HG02852 (cell line): ENCODE results near the gene MATN1.
"Not testable (repeated sequence)": the region's sequence is repeated elsewhere in the genome, so short reads cannot be mapped to it uniquely, and the experiment has no call there.

ENCODE experiments used
- ATAC-seq: cut with Tn5 transposase; IDR thresholded peaks from one replicate; pipeline ENCODE4 v1.9.1; 2021; ENCODE audit warnings: mild to moderate bottlenecking, moderate library complexity; ENCODE audit not compliant: unreplicated experiment

The MATN1 gene

GRCh38 chr1:30700528-30701257 lies 22.7 kb downstream of the MATN1 start:
- no peak for ATAC-seq

GRCh38 chr1:30699762-30700161 lies 23.6 kb downstream of the MATN1 start:
- no peak for ATAC-seq

- no peak for ATAC-seq
These were observed 24.9 kb downstream of the MATN1 start for GRCh38 chr1:30698401-30698981.

GRCh38 chr1:30697571-30698376 lies 25.6 kb downstream of the MATN1 start:
- peak; percentile 63 for ATAC-seq

GRCh38 chr1:30696831-30697230 lies 26.6 kb downstream of the MATN1 start:
- ATAC-seq = no peak

- ATAC-seq = no peak
These were observed 27.9 kb downstream of the MATN1 start for GRCh38 chr1:30695439-30695841.

GRCh38 chr1:30694280-30695175 lies 28.9 kb downstream of the MATN1 start:
- no peak for ATAC-seq

GRCh38 chr1:30693822-30694221 lies 29.6 kb downstream of the MATN1 start:
- ATAC-seq = no peak

- no peak for ATAC-seq
These were observed 30.0 kb downstream of the MATN1 start for GRCh38 chr1:30693366-30693765.

- ATAC-seq = no peak
These were observed 30.5 kb downstream of the MATN1 start for GRCh38 chr1:30692948-30693301.

GRCh38 chr1:30692201-30692947 lies 31.0 kb downstream of the MATN1 start:
- no peak for ATAC-seq

- no peak for ATAC-seq
These were observed 31.9 kb downstream of the MATN1 start for GRCh38 chr1:30691480-30691879.

- no peak for ATAC-seq
These were observed 33.3 kb downstream of the MATN1 start for GRCh38 chr1:30689901-30690645.

- ATAC-seq = no peak
These were observed 34.2 kb downstream of the MATN1 start for GRCh38 chr1:30688920-30689794.

GRCh38 chr1:30688516-30688915 lies 34.9 kb downstream of the MATN1 start:
- ATAC-seq = not testable (repeated sequence)

GRCh38 chr1:30687886-30688285 lies 35.5 kb downstream of the MATN1 start:
- ATAC-seq = no peak

- ATAC-seq = no peak
These were observed 37.0 kb downstream of the MATN1 start for GRCh38 chr1:30686236-30686935.

GRCh38 chr1:30685796-30686165 lies 37.6 kb downstream of the MATN1 start:
- ATAC-seq = no peak
